ENCODE results near the gene ZNF654.

DNA sequence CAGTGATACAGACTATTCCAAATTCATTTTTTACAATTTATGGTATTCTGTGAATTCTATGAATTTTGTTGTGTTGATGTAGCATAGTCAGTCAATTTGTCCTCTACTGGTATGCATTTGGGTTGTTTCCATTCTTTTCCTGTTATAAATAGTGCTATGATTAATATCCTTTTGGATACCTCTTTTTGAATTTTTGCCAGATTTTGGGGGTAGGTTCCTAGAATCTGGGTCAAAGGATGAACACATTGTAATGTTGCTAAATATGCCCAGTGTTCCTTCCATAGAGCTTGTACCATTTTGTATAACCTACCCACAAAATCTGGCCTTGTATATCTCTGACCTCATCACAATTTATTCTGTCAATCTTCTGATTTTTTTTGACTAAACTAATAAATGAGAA is 46.3 kb downstream of the ZNF654 start:
- TF ChIP-seq, protein P1, sequence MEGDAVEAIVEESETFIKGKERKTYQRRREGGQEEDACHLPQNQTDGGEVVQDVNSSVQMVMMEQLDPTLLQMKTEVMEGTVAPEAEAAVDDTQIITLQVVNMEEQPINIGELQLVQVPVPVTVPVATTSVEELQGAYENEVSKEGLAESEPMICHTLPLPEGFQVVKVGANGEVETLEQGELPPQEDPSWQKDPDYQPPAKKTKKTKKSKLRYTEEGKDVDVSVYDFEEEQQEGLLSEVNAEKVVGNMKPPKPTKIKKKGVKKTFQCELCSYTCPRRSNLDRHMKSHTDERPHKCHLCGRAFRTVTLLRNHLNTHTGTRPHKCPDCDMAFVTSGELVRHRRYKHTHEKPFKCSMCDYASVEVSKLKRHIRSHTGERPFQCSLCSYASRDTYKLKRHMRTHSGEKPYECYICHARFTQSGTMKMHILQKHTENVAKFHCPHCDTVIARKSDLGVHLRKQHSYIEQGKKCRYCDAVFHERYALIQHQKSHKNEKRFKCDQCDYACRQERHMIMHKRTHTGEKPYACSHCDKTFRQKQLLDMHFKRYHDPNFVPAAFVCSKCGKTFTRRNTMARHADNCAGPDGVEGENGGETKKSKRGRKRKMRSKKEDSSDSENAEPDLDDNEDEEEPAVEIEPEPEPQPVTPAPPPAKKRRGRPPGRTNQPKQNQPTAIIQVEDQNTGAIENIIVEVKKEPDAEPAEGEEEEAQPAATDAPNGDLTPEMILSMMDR (IDR thresholded peaks at IDR 0.05 in 2 of 3, conservative IDR thresholded peaks at IDR 0.05 in 1 of 3; ENCODE audit: borderline replicate concordance in 1 of 3, insufficient read depth in 1 of 3, low read depth in 2 of 3, low read length in 2 of 3), result no peak
- TF ChIP-seq SP1 (IDR thresholded peaks at IDR 0.05; ENCODE audit: low read depth) (no peak), EZH2phosphoT487 (IDR thresholded peaks at IDR 0.05; ENCODE audit: borderline replicate concordance) (no peak), POLR2A (IDR thresholded peaks at IDR 0.05; ENCODE audit: borderline replicate concordance, extremely low read depth, insufficient read depth, insufficient read length) (no peak), POLR2AphosphoS5 (IDR thresholded peaks at IDR 0.05; ENCODE audit: low read depth, low read length) (no peak), ELF1 (IDR thresholded peaks at IDR 0.05; ENCODE audit: borderline replicate concordance, low read depth) (no peak), FOSL1 (IDR thresholded peaks at IDR 0.05; ENCODE audit: low read depth) (no peak), EZH2 (IDR thresholded peaks at IDR 0.05) (no peak), JUND (IDR thresholded peaks at IDR 0.05) (no peak), SRF (IDR thresholded peaks at IDR 0.05; ENCODE audit: low read depth) (no peak), CBX3 (IDR thresholded peaks at IDR 0.05; ENCODE audit: low read depth) (no peak), CEBPB (IDR thresholded peaks at IDR 0.05; ENCODE audit: low read depth) (no peak)
- TF ChIP-seq, protein P2, sequence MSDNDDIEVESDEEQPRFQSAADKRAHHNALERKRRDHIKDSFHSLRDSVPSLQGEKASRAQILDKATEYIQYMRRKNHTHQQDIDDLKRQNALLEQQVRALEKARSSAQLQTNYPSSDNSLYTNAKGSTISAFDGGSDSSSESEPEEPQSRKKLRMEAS (IDR thresholded peaks at IDR 0.05), result no peak
- TF ChIP-seq, protein P3, sequence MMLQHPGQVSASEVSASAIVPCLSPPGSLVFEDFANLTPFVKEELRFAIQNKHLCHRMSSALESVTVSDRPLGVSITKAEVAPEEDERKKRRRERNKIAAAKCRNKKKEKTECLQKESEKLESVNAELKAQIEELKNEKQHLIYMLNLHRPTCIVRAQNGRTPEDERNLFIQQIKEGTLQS (IDR thresholded peaks at IDR 0.05), result no peak

Measured in HCT116 (cell line).